Activated T-helper 1 cell treated with anti-CD3 and anti-CD28 coated beads, Interleukin-12 subunit alpha, Interleukin-12 subunit beta, Interleukin-2, Interleukin-4 antibody, amounts not matched to agents 30 ng/mL and 10 ng/mL and 1 ng/mL, durations not matched to agents 14 hours and 24 hours and 36 hours (primary cell): Measurements from ENCODE around the gene KRT35. TPM values are rescaled to one million over a fixed set of nuclear protein-coding genes. Genes with fewer than 3 reads are reported as not detected.

Source experiments
- DNase-seq: peaks from one replicate; pipeline ENCODE4 v3.0.0; 2021; ENCODE audit warnings: low spot score
- H3K27ac Mint-ChIP-seq: one replicate; pipeline ENCODE4 v1.8.0; 2021; ENCODE audit warnings: mild to moderate bottlenecking, mixed read lengths
- H3K27me3 Mint-ChIP-seq: one replicate; pipeline ENCODE4 v1.8.0; 2022; ENCODE audit warnings: mild to moderate bottlenecking, moderate library complexity, mixed read lengths; ENCODE audit not compliant: insufficient read depth
- H3K36me3 Mint-ChIP-seq: one replicate; pipeline ENCODE4 v1.8.0; 2021; ENCODE audit warnings: low read depth, mixed read lengths
- H3K4me1 Mint-ChIP-seq: one replicate; pipeline ENCODE4 v1.8.0; 2021; ENCODE audit warnings: low read depth, mixed read lengths
- H3K4me3 Mint-ChIP-seq: one replicate; pipeline ENCODE4 v1.8.0; 2021; ENCODE audit warnings: mild to moderate bottlenecking, moderate library complexity, mixed read lengths
- H3K9me3 Mint-ChIP-seq: one replicate; pipeline ENCODE4 v1.8.0; 2021; ENCODE audit warnings: mixed read lengths
- intact Hi-C: fragments of 100-400 bp; cut with micrococcal nuclease; formaldehyde crosslinking; loops from one replicate; pipeline ENCODE4 v1.15.1; 2024
- total RNA-seq: library from RNA; stranded (reverse); gene quantifications from 2 replicates; pipeline ENCODE4 v1.2.3, GENCODE V29; 2022

The KRT35 gene
- total RNA-seq, 1 donor from 2014 or later, result not detected

GRCh38 chr17:41475421-41475820, 5.5 kb downstream of the KRT35 start:
- DNase-seq, result no peak
- Mint-ChIP-seq H3K4me3 (no peak overlapping the region), H3K36me3 (no peaks in the 10 kb centered on the region), H3K27ac (no peak overlapping the region), H3K4me1 (no peaks in the 10 kb centered on the region), H3K9me3 (no peaks in the 10 kb centered on the region), H3K27me3 (peaks cover 8% of the 10 kb centered on the region)
- intact Hi-C loops, result no loop called here

DNA sequence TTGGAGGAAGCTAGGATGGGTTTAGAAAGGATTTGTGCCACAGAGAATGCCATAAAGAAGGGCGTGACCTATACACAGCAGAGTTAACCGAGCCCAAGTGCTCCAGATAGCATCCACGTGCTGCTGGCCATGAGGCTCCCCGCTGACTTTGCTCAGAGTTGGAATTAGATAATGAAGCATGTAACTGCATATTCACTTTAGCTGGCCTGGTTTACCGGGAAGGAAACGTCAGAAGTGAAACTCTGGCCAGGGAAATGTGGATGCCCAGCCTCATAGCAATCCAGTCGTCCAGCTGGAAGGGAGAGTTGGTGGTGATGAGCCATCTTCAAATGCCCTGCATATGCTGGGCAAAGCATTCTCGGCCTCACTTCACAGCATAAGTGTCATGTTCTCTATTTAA, 6.1 kb downstream of the KRT35 start:
- Mint-ChIP-seq H3K4me1 (no peaks in the 10 kb centered on the region), H3K27me3 (peaks cover 8% of the 10 kb centered on the region), H3K36me3 (no peaks in the 10 kb centered on the region), H3K4me3 (no peak overlapping the region), H3K27ac (no peak overlapping the region), H3K9me3 (no peaks in the 10 kb centered on the region)
- DNase-seq, result no peak
- intact Hi-C loops, result no loop called here

GRCh38 chr17:41468346-41468745, 12.6 kb downstream of the KRT35 start:
- intact Hi-C loops, result no loop called here
- Mint-ChIP-seq H3K9me3 (no peaks in the 10 kb centered on the region), H3K4me3 (no peak overlapping the region), H3K4me1 (no peaks in the 10 kb centered on the region), H3K27ac (no peak overlapping the region), H3K27me3 (peaks cover 10% of the 10 kb centered on the region), H3K36me3 (no peaks in the 10 kb centered on the region)
- DNase-seq, result no peak

GRCh38 chr17:41467561-41467960, 13.4 kb downstream of the KRT35 start:
- H3K27ac Mint-ChIP-seq, result no peak overlapping the region
- intact Hi-C loops, result no loop called here
- no peak overlapping the region for H3K4me3 Mint-ChIP-seq
- no peaks in the 10 kb centered on the region for H3K4me1 Mint-ChIP-seq
- no peaks in the 10 kb centered on the region for H3K36me3 Mint-ChIP-seq
- DNase-seq, result no peak
- H3K9me3 Mint-ChIP-seq, result no peaks in the 10 kb centered on the region
- H3K27me3 Mint-ChIP-seq, result peaks cover 6% of the 10 kb centered on the region

DNA sequence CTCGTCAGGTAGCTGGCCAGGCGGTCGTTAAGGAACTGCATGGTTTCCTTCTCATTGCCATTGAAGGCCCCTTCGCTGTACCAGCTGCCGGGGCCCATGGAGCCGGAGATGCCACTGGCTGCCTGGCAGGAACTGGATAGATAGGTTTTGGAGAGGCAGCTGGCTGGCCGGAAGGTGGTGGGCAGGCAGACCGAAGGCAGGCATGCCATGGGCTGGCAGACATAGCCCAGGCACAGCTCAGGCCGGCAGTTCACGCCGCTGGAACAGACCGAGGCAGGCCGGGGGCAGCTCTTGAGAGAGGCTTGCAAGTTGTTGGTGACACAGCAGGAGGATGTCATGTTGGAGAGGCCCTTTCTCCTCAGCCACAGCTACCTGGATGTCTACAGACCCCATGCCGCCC, 14.0 kb downstream of the KRT35 start, which contains the start of gene KRT32:
KRT32 (minus strand) TSS at position 399 of the 400 bp plus-strand sequence; CDS start at position 338, 61 bp downstream.
- Mint-ChIP-seq H3K27me3 (peaks cover 6% of the 10 kb centered on the region), H3K4me1 (no peaks in the 10 kb centered on the region), H3K9me3 (no peaks in the 10 kb centered on the region), H3K36me3 (no peaks in the 10 kb centered on the region), H3K27ac (no peak within 1 kb of the TSS), H3K4me3 (no peak within 1 kb of the TSS)
- no peak for DNase-seq
- intact Hi-C loops, result no loop called here

DNA sequence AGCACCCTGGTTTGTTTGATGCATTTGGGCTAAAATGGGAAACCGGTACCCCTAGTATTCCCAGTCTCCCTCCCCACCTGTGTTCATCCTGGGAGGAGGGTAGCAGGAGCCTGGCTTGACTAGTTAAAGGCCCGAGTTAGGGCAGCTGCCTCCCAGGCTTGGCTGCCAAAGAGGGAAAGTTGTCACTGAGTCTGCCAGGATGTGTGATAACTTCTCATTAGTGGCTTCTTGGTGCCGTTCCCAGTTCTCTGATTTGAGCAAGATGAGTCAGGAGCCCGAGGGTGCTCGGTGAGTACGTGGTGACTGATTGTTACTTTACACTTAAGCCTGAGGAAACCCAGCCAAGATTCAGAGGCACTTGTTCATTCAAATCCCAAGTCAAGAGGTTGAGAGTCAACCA, 16.3 kb downstream of the KRT35 start:
- no peaks in the 10 kb centered on the region for H3K4me1 Mint-ChIP-seq
- H3K27me3 Mint-ChIP-seq, result peaks cover 7% of the 10 kb centered on the region
- intact Hi-C loops, result no loop called here
- no peak overlapping the region for H3K4me3 Mint-ChIP-seq
- no peak for DNase-seq
- H3K36me3 Mint-ChIP-seq, result no peaks in the 10 kb centered on the region
- H3K9me3 Mint-ChIP-seq, result no peaks in the 10 kb centered on the region
- H3K27ac Mint-ChIP-seq, result no peak overlapping the region

GRCh38 chr17:41464173-41464572, 16.8 kb downstream of the KRT35 start:
- Mint-ChIP-seq H3K4me1 (no peaks in the 10 kb centered on the region), H3K36me3 (no peaks in the 10 kb centered on the region), H3K27me3 (peaks cover 7% of the 10 kb centered on the region), H3K4me3 (no peak overlapping the region), H3K27ac (no peak overlapping the region), H3K9me3 (no peaks in the 10 kb centered on the region)
- DNase-seq, result no peak
- intact Hi-C loops, result no loop called here

- intact Hi-C loops, result no loop called here
- Mint-ChIP-seq H3K4me3 (no peak overlapping the region), H3K4me1 (no peaks in the 10 kb centered on the region)
Measured at GRCh38 chr17:41463746-41464145, 17.2 kb downstream of the KRT35 start.

GRCh38 chr17:41462705-41463104, 18.2 kb downstream of the KRT35 start:
- intact Hi-C loops, result no loop called here

More at GRCh38 chr17:41463746-41464145, 17.2 kb downstream of the KRT35 start:
- no peak for DNase-seq
- Mint-ChIP-seq H3K27ac (no peak overlapping the region), H3K27me3 (peaks cover 7% of the 10 kb centered on the region), H3K36me3 (no peaks in the 10 kb centered on the region), H3K9me3 (no peaks in the 10 kb centered on the region)

DNA sequence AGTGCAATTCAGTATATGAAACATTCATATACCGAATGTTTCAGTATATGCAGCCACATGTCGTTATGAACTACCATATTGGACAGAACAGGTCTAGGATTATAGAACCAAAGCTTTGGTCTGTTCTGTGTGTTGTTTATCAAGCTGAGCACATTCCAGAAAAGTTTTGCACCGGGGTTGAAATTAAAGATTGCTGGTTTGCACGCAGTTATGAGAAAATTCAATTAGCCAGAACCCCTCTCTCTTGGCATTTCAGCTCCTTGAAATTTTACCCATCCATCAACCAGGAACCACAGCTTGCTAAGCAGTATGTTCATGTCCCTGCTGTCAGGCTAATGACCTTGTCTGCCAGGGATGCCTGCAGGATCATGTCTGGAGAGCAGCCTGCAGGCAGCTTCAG, 23.3 kb downstream of the KRT35 start:
- intact Hi-C loops, result no loop called here
- Mint-ChIP-seq H3K9me3 (no peaks in the 10 kb centered on the region), H3K27me3 (peaks cover 4% of the 10 kb centered on the region), H3K36me3 (no peaks in the 10 kb centered on the region), H3K4me3 (no peak overlapping the region), H3K4me1 (no peaks in the 10 kb centered on the region), H3K27ac (no peak overlapping the region)
- no peak for DNase-seq

More at GRCh38 chr17:41462705-41463104, 18.2 kb downstream of the KRT35 start:
- H3K27me3 Mint-ChIP-seq, result peaks cover 4% of the 10 kb centered on the region
- no peaks in the 10 kb centered on the region for H3K9me3 Mint-ChIP-seq
- H3K4me3 Mint-ChIP-seq, result no peak overlapping the region
- H3K4me1 Mint-ChIP-seq, result no peaks in the 10 kb centered on the region
- H3K36me3 Mint-ChIP-seq, result no peaks in the 10 kb centered on the region
- no peak for DNase-seq
- no peak overlapping the region for H3K27ac Mint-ChIP-seq

GRCh38 chr17:41456204-41456603, 24.7 kb downstream of the KRT35 start:
- no peaks in the 10 kb centered on the region for H3K4me1 Mint-ChIP-seq

GRCh38 chr17:41455236-41455635, 25.7 kb downstream of the KRT35 start:
- intact Hi-C loops, result no loop called here
- Mint-ChIP-seq H3K36me3 (no peaks in the 10 kb centered on the region), H3K27ac (no peak overlapping the region), H3K4me3 (no peak overlapping the region), H3K9me3 (no peaks in the 10 kb centered on the region), H3K27me3 (peaks cover 7% of the 10 kb centered on the region), H3K4me1 (no peaks in the 10 kb centered on the region)
- no peak for DNase-seq

More at GRCh38 chr17:41456204-41456603, 24.7 kb downstream of the KRT35 start:
- Mint-ChIP-seq H3K36me3 (no peaks in the 10 kb centered on the region), H3K27ac (no peak overlapping the region), H3K27me3 (peaks cover 7% of the 10 kb centered on the region), H3K4me3 (no peak overlapping the region), H3K9me3 (no peaks in the 10 kb centered on the region)
- DNase-seq, result no peak
- intact Hi-C loops, result no loop called here

DNA sequence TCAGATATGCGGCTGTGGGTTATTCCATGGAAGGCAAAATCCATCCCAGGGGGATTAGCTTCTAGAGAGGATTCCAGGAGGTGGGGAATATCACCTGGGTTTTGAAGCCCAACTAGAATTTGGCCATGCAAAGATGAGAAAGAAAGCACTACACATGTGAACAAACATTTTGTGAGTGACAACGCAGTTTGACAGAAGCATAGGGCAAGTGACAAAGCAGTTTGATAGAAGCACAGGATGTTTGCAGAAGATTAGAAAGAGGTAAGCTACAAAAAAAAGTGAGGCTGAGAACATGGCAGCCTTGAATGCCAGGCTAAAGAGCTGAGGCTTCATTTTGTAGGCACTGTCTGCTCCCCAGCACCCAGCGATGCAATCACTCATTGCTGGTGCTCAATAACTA, 27.9 kb downstream of the KRT35 start:
- Mint-ChIP-seq H3K36me3 (no peaks in the 10 kb centered on the region), H3K27me3 (peaks cover 7% of the 10 kb centered on the region), H3K4me1 (no peaks in the 10 kb centered on the region), H3K4me3 (no peak overlapping the region), H3K9me3 (no peaks in the 10 kb centered on the region), H3K27ac (no peak overlapping the region)
- intact Hi-C loops, result no loop called here
- no peak for DNase-seq

DNA sequence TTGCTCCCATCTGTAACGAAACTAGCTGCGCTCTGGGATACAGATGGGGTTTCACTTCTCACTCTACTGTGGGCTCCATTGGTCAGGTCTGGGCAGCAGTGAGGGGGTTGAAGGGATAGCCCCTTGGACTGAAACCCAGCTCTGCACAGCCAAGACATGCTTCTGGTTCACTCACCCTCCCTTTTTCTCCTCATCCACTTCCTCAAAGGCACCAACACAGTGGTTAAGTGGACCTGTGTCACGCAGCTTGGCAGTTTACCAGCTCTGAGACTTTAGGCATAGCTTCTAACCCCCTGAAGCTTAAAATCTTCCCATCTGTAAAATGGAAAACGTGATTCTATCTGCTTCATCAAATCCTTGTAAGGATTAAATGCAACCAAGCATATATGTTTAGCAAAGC, 28.7 kb downstream of the KRT35 start:
- H3K27ac Mint-ChIP-seq, result no peak overlapping the region
- DNase-seq, result no peak
- H3K4me3 Mint-ChIP-seq, result no peak overlapping the region
- no peaks in the 10 kb centered on the region for H3K4me1 Mint-ChIP-seq
- H3K9me3 Mint-ChIP-seq, result no peaks in the 10 kb centered on the region
- H3K36me3 Mint-ChIP-seq, result no peaks in the 10 kb centered on the region
- H3K27me3 Mint-ChIP-seq, result peaks cover 7% of the 10 kb centered on the region
- intact Hi-C loops, result no loop called here
